Central memory CD4-positive, alpha-beta T cell (primary cell): ENCODE measurements around the gene CDX2.

Experiments used
- DNase-seq: peaks from one replicate; pipeline ENCODE4 v3.0.0; 2022

CDX2 gene

GRCh38 chr13:27915301-27916207 is 53.6 kb downstream of the CDX2 start:
- DNase-seq, result no peak

GRCh38 chr13:27913160-27913559 is 56.0 kb downstream of the CDX2 start:
- no peak for DNase-seq

- DNase-seq, result no peak
Measured at GRCh38 chr13:27911521-27911920, 57.6 kb downstream of the CDX2 start.
